Measurements from ENCODE around the gene UPF1.

UPF1 gene

DNA sequence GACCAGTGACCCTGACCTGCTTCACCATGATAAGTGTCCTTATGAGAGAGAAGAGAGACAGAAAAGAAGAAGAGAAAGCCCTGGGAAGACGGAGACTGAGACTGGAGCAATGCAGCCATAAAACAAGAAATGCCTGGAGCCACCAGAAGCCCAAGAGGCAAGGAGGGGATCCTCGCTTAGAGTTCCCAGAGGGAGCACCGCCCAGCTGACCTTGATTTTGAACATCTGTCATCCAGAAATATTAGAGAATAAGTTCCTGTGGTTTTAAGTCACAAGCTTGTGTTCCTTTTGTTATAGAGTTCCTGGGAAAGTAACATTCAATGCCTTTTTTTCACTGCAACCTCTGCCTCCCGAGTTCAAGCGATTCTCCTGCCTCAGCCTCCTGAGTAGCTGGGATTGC, 44.0 kb downstream of the UPF1 start:
- DNase-seq (ENCODE audit: low spot score), result no peak

- DNase-seq (ENCODE audit: low spot score), result no peak
Observed at GRCh38 chr19:18876865-18877264, 45.1 kb downstream of the UPF1 start.

DNA sequence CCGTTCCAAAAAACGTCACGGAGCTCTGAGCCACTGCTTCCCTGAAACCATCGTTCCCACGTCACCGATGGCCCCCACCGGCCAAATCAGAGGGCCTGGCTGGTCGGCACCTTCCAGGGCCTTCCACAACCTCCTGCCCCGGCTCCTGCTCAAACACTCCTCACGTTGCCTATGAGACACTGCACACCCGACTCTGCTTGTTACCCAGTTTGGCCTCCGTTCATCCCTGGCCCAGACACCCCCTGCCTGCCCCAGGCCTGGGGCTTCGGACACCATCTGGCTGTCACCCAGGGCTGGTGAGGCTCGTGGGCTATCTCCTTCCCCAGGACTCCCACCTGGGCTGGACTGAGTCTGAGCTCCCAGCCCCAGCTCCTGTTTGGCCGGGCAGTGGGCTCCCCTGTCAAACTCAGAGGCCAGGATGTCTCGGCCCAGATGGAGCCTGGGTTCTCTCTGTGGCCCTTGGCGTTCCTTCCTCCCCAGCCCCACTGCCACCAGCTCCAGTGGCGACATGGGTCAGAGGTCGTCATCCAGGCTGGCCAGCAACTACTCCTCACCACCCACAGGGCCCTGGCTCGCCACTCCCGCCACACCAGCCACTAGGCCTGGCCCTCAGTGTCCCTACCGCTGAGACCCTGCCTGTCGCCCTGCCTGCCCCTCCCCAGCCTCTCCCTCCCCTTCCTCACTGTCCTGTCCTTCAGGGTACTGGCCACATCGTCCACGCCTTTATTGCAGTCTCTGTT, 46.5 kb downstream of the UPF1 start:
- DNase-seq (ENCODE audit: low spot score), result no peak

GRCh38 chr19:18878858-18879578, 47.3 kb downstream of the UPF1 start:
- no peak for DNase-seq (ENCODE audit: low spot score)

DNA sequence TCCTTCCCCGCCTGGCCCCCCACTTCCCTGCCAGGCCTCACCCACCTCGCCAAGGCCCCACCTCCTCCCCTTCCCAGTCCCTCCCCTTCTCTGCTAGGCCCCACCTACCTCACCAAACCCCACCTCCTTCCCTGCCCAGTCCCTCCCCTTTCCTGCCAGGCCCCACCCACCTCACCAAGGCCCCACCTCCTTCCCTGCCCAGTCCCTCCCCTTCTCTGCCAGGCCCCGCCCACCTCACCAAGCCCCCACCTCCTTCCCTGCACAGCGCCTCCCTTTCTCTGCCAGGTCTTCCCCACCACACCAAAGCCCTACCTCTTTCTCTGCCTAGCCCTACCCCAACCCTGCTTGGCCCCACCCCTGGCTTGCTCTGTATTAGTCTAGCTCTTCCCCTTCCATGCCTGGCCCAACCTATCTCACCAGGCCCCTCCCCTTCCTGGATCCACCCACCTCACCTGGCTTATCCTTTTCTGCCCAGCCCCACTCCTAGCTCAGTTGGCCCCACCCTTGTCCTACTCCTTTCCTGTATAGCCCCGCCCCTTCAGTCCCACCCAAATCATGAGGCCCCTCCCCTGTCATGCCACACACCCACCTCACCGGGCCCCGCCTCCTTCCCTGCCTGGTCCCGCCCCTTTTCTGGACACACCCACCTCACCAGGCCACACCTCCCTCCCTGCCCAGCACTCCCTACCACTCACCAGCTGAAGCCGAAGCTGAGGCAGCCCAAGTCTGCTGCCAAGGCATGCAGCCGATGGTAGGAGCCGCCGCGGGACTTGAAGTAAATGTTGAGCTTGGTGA, 48.0 kb downstream of the UPF1 start:
- no peak for DNase-seq (ENCODE audit: low spot score)

DNA sequence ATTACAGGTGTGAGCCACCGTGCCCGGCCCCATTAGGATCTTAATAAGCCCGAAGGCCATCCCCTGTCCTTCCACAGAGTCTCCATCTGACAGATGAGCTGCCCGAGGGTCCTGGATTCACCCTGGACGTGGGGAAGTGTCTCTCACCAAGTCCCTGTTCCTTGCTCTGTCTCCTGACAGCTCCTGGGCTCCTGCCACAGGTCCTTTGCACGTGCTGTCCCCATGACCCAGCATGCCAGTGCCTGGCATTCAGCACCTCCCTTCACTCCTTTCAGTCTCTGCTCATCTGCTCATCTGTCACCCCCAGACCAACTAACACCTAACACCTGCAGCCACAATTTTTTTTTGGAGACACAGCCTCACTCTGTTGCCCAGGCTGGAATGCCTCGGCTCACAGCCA, 49.7 kb downstream of the UPF1 start:
- DNase-seq (ENCODE audit: low spot score), result no peak

- no peak for DNase-seq (ENCODE audit: low spot score)
Observed at GRCh38 chr19:18883526-18884304, 52.0 kb downstream of the UPF1 start.

DNA sequence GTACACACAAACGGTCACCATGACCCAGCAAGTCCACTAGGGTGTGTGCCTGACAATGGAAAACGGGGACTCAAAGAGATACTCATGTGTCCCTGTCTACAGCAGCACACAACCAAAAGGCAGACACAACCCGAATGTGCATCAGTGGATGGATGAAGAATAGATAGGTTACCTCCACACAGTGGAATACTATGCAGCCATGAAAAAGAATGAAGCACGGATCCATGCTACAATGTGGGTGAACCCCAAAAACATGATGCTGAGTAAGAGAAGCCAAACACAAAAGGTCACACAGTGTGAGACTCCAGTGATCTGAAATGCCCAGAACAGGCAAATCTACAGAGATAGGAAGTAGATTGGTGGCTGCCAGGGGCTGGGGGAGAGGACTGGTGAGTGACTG, 55.2 kb downstream of the UPF1 start:
- DNase-seq (ENCODE audit: low spot score), result no peak

DNA sequence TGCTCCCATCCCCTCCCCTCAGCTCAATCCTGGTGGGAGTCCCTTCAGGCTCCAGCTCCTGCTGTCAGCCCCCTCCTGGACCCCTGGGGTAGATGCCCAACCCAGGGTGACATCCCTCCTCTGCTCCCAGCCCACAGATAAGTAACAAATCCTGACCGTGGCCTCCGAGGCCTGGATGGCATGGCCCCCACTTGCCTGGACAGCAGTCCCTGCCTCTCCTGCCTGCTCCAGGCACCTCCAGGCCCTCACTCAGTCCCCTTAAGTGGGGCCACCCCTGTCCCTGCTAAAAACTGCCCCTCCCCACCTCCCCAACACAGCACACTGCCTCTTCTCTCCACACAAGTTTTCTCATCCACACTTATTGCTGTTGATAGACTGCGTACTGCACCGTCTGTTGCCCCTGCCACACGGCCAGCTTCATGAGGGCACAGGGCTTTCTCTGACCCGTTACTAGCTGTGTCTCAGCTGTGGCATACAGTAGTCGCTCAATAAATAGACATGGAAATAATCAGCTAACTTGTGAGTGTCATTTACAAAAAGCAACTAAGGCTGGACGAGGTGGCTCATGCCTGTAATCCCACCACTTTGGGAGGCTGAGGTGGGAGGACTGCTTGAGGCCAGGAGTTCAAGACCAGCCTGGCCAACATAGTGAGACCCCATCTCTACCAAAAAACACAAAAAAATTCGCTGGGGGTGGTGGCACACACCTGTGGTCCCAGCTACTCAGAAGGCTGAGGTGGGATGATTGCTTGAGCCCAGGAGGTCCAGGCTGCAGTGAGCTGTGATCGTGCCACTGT, 58.4 kb downstream of the UPF1 start:
- no peak for DNase-seq (ENCODE audit: low spot score)

DNA sequence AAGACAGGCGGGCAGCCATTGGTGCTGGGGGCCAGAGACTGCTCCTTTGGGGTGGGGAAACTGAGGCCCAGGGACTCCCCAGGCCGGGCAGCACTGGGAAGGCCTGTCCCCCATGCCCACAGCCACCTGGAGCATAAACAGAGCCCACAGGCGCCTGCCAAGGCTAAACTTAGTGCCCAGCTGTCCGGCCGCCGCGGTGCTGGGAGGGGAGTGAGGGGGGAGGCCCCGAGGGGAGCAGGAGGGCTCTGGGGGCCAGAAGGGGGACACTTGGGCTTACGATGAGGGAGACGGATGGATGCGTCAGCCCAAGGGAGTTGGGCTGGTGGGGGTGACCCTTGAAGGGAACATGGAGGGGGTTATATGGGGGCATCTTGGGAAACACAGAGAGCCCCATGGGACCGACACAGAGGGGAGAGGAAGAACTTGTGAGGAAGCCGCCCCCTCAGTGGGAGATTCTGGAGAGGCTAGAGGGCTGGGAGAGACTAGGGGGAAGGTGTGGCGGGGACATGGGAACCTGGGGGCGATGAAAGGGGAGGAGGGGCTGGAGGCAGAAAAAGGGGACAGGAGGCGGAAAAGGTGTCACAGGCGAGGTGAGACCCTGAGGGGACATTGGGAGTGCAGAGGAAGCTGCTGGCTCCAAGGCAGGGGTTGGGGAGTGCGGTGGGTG, 62.0 kb downstream of the UPF1 start:
- DNase-seq (ENCODE audit: low spot score), result no peak

DNA sequence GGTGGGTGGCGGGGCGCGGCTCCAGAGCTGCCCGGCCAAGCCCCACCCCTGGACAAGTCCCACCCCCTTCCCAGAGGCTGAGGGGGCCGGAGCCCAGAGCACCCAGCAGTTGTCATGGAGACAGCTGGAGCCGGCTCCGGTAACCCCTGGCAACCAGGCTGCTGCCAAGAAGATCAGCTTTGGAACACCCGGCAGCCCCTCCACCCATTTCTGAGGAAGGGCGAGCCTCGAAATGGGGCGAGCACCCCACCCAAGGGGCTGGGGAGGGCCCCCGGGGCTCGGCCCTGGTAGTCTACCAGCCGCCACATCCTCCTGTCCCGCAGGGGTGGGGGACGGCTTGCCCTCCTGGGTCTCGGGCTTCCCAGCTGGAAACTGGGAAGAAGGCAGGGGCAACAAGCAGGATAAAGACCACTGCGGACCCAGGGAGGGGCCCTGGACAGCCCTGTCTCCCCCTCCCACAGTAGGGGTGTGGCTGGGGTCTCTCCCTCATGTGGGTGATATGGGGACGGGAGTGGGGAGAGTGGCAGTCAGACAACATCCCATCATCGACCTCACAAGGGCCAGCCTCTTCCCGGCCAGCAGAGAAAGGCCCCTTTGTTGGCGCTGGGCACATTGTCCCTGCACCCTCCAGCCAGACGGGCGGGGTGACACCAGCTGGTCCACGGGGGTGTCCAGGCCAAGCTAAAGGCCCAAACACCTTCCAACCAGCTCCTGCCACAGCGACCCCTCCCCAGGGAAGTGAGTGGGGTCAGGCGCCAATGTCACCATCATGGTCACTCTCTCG, 62.7 kb downstream of the UPF1 start:
- DNase-seq (ENCODE audit: low spot score), result peak; percentile 97

DNA sequence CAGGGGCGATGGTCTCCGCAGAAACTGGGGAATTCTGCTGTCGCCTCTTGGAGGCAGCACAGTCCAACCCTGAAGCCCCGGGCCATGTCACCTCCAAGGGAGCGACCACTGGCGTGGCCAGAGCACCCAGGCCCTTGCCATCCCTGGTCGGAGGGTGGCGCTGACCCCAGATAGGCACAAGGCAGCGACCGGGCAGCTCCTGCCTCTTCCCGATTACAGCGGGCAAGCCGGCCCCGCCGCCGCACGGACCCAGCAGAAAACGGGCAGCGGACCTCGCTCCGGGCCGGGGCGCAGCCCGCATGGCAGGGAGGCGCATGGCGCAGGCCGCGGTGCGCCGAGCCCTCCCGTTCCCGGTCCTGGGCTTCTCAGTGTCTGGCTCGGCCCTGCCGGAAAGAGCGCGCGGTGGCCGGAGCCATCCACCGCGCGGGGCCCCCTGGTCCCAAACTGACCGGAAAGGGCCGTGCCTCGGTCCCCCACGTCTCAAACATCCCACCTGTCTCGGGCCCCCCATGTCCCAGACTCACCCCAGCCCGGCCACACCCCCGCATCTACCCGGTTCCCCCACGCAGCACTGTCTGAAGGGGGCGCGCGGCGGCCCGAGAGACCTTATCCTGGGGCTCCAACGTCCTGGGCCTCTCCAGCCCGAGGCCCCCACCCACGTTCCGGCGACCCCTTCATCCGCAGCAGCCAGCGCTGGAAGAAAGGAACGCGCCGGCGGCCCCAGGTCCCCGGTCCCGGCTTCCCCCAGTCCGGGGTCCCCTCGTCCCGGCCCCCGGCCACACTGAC, 63.5 kb downstream of the UPF1 start:
- DNase-seq (ENCODE audit: low spot score), result peak; percentile 90

DNA sequence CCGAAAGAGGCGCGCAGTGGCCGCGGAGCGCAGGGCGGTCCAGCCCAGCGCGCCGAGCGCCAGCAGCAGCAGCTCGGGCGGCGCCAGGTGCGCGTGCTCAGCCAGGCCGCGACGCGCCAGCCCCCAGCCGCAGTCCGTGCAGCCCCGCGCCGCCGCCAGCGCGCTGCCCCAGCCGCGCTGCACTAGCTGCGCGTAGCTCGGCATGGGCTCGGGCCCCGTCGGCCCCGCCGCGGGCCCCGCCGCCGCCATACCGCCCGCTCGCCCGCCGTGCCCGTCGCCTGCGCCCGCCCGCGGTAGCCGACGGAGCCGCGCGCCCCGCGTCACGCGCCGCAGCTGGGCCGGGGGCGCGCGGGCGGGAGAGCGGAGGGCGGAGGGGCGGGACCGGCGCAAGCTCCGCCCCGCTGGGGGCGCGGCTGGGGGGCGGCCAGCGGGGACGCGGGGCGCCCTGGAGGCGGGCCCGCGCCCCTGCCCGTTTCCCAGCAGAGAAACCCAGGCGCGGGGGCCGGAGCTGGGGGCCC, 64.1 kb downstream of the UPF1 start, which contains the start of gene CERS1:
Gene CERS1, minus strand, starts transcription at position 335 of the 518 bp plus-strand sequence. Its CDS starts 86 bp downstream, at position 249.
- DNase-seq (ENCODE audit: low spot score), result peak; percentile 79

DNA sequence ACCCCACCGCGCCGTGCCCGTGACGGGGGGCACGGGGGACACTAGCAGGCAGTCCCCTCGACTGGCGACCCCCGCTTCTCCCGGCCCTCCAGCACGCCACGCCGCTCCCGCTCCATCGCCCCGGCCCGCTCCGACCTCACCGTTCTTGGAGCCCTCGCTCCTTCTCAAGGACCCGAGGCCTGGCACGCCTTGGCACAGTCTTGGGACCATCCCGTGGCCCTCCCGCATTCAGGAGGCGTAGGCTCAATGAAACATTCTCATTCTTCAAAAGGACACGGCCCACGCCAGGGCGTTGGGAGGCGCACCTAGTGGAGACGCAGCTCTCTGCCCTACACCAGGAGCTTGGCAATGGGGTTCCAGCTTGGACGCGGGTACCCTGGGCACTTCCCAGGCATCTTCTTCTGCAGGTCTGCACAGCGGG, 64.7 kb downstream of the UPF1 start:
- peak; percentile 58 for DNase-seq (ENCODE audit: low spot score)

DNA sequence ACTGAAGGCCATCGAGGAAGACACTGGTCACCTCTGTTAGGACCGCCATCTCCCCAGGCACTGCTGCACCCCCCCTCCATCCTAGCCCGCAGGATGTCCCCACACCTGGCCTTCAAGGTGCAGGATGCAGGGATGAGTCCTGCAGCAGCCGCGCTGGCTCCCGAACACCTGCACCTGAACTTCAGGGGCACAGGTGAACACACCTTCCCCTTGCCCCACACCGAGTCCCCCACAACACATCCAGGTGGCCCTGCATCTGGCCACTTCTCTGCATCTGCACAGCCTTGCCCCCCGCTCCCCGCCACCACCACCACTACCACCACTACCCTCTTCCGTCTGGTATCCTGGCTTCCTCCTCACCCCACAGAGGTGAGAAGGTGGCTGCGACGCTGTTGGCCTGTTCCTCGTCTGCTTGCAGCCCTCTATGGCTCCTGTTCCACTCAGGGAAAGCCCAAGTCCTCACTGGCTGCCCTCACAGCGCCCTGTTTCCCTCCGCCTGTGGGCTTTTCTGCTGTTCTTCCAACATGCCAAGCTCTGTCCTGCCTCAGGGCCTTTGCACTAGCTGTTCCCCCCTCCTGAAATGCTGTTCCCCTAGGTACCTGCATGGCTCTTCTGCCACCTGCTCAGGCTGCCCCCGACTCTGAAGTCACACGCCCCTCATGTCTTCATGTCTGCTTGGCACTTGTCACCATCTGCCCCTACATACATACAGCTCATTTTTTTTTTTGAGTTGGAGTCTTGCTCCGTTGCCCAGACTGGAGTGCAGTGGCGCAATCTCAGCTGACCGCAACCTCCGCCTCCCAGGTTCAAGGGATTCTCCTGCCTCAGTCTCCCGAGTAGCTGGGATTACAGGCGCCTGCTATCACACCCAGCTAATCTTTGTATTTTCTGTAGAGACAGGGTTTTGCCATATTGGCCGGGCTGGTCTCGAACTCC, 65.6 kb downstream of the UPF1 start:
- no peak for DNase-seq (ENCODE audit: low spot score)

- no peak for DNase-seq (ENCODE audit: low spot score)
Observed at GRCh38 chr19:18898081-18898606, 66.4 kb downstream of the UPF1 start.
